CD1c-positive myeloid dendritic cell (primary cell): ENCODE data around the gene SKOR1.
A peak's percentile ranks its signal among the peaks of the same experiment; 100 is the strongest.

Experiments used
- DNase-seq: peaks from one replicate; pipeline ENCODE4 v3.0.0-alpha.2; 2016; ENCODE audit errors: extremely low spot score

The SKOR1 gene

DNA sequence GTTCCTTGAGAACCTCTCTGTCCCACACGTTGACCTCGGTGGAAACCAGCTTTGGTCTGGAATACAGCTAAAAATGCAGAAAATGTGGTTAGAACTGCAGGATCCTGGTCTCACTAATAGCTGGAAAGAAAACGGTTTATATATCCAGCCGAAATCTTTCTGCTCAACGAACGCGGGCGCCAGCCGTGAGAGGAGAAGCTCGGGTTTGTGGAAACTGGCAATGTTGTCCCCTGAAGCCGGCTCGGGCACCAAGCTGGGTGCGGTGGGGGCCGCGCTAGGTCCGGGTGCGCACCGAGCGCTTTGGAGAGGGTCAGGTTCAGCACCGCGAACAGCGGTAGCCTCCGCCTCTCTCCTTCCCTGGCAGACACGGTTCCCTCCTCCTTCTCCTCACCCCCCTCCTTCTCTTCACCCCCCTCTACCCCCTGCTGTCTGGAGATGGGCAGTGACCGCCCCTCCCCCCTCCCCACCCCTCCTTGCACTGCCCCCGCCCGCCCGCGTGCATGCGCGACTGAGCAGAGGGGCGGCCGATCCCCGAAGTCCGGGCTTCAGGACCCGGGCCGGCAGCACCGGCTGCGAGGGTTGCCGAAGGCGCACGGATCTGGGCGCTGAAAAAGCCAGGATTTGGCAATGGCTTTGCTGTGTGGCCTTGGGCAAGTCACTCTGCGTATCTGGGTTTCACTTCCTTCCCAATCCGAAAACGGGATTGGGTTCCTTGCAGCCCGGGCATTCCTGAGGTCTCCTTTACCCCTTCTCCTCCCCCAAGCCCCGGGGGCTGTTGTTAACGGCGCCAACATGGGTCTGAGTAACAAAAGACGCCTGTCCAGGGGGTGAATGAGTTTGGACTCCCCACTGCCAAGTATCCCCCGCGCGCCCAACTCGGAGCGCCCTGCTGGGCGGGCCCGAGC lies at the start of gene SKOR1:
TSS of gene SKOR1 (plus strand) at position 534 of the 905 bp plus-strand sequence. CDS start at position 628, 94 bp downstream.
- DNase-seq, result peak; percentile 66

DNA sequence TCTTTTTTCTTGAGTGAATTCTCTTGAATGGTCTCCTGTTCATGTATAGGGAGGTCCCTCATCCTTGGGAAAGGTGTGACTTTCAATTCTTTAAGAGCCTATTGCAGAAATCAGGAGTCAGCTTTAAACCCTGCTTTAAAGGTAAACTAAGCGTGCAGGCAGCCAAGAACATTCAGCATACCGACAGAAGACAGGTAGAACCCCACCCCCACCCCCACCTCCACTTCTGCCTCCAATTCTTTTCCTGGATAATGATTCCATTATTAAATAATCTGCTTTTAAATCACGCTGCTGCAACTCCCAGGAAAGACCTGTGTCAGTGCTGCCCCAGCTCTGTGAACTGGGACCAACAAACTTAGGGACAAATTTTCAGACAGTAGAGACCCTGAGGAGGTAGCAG lies 49.3 kb upstream of the SKOR1 start:
- no peak for DNase-seq

GRCh38 chr15:67776600-67776999 lies 48.7 kb upstream of the SKOR1 start:
- no peak for DNase-seq

- DNase-seq, result no peak
Measured at GRCh38 chr15:67777071-67777470, 48.2 kb upstream of the SKOR1 start.

- DNase-seq, result no peak
Measured at GRCh38 chr15:67777773-67778172, 47.5 kb upstream of the SKOR1 start.

DNA sequence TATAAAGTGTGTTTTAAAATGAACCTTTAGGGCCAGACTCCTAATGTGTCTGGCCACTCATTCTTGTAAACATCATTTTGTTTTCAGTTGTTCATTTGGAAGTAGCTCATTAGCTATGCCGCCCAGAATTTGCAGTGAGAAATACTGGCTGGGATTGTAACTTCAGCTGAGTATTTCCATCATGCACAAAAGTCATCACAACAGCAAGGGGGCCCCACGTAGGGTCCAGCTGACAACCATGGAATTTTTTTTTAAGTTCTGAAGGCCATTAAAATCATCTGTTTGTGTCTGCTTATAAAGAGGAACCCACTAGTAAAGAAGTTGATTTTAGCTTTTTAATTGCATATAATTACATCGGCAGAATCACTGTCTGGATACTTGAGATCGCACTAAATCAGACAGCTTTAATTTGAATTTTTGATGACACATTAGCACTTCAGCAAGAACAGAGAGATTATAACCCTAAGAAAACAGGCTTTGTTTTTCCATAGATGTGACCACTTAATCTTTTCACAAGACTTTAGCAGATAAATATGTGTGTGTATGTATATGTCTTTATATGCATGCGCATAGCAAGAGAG lies 46.3 kb upstream of the SKOR1 start:
- DNase-seq, result no peak

- peak; percentile 33 for DNase-seq
Measured at GRCh38 chr15:67779549-67780111, 45.7 kb upstream of the SKOR1 start.

- DNase-seq, result no peak
Measured at GRCh38 chr15:67781061-67781460, 44.2 kb upstream of the SKOR1 start.

- DNase-seq, result no peak
Measured at GRCh38 chr15:67781907-67782690, 43.2 kb upstream of the SKOR1 start.

DNA sequence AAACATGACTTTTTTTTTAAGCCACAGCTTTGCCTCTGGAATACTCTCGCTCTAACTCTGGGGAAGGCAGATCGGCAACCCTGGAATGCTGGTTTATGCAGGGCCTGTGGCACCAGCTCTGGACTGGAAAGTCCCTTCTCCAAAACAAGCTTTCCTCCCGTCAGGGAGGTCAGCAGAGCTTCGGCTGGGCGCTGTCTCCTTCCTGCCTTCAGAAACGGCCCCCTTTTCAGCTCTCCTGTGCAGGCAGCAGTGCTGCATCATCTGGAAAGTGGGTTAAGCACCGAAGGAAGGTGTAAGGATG lies 42.7 kb upstream of the SKOR1 start:
- DNase-seq, result no peak

GRCh38 chr15:67783303-67783702 lies 42.0 kb upstream of the SKOR1 start:
- DNase-seq, result peak; percentile 37

DNA sequence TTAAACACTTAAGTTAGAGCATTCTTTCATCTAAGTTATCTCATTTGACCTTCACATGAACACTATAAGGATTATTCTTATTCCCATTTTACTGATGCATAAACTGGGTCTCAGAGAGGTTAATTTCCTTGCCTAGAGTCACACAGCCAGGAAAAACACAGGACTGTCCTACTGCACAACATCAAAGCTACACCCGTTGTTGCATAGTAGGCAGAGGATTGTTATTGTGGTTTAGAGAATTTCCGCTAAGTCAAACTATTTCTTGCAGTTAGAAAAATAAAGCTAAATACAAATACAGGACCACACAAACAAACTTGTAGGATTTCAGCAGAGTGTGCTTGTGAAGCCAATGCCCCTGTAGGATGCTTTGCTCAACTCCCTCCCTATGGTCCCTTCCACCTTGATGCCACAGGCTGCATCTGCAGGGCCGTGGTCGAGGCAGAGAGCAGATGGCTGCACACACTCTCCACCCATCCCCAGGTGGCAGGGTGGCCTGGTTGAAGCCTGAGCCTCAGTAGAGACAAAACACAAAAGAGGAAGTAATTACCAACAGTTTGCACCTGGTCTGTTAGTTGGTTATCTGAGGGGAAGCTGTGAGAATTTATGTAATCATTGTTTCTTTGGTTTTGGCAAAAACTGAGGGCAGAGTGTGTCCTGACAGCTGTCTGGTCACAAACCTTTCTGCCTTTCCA lies 41.1 kb upstream of the SKOR1 start:
- no peak for DNase-seq

DNA sequence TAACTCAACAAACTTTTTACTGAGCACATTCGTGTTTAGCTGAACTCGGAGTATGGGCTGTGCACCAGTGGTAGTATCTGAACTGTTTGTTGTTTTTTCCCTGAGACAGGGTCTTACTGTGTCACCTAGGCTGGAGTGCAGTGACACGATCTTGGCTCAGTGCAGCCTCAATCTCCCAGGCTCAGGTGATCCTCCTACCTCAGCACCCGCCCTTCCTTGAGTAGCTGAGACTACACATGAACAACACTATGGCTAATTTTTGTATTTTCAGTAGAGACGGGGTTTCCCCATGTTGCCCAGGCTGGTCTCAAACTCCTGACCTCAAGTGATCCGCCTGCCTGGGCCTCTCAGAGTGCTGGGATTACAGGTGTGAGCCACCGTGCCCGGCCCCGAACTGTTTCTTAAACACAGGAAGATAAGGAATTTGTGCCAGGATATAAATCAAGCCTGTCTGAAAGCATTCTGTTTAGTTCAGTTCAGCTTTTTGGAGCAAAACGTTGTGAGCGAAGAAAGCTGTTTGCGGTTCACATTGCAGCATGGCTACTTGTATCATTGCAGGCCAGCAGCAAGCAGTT lies 40.4 kb upstream of the SKOR1 start:
- no peak for DNase-seq

DNA sequence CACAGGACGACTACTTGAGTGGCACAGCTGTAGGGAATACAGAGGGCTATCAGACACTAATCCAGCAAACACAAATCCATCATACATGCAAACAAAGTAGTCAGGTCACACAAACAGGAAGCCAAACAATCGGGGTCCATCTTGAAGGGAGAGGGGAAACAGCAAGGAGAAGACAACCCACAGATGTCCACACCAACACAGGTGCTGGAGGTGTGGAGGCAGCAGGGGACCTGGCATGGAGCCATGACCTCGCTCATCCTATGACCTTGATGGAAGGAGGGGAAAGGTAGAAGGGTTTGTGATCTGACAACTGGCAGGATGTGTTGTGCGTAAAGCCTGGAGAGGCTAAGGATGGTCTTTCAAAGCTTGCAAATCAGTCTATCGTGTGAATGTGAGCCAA lies 39.9 kb upstream of the SKOR1 start:
- DNase-seq, result no peak

DNA sequence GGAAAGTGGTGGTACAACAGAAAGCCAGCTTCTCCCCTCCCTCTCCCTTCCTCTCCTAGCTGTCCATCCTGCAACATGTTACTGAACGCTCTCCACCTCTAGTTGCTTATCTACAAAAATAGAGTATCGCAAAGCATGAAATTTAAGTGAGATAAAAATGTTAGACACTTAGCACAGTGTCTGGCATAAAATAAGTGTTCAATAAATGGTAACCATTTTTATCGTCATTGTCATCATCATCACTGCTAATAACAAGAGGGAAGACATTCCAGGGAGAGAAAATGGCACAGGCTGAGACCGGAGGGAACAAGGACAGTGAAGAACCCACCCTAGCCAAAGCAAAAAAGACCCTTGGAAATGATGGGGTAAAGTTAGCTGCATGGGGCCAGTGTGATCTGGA lies 38.7 kb upstream of the SKOR1 start:
- DNase-seq, result no peak

DNA sequence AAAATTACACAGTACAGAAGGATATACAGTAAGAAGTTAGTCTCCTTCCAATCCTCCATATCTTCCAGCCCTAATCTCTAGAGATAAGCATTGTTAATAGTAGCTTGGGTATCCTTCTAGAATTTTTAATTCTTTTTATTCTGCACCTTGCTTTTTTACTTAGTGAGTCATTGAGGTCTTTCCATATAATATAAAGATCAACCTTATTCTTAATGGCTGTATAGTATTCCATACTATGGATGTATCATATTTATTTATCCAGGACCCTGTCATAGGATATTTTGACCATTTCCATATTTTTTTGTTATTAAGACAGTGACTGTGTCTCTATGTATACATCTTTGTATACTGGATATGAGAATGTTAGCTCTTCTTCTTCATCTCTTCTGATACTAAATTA lies 36.3 kb upstream of the SKOR1 start:
- no peak for DNase-seq

GRCh38 chr15:67790610-67791319 lies 34.5 kb upstream of the SKOR1 start:
- DNase-seq, result no peak

- DNase-seq, result no peak
Measured at GRCh38 chr15:67792250-67792942, 32.9 kb upstream of the SKOR1 start.

DNA sequence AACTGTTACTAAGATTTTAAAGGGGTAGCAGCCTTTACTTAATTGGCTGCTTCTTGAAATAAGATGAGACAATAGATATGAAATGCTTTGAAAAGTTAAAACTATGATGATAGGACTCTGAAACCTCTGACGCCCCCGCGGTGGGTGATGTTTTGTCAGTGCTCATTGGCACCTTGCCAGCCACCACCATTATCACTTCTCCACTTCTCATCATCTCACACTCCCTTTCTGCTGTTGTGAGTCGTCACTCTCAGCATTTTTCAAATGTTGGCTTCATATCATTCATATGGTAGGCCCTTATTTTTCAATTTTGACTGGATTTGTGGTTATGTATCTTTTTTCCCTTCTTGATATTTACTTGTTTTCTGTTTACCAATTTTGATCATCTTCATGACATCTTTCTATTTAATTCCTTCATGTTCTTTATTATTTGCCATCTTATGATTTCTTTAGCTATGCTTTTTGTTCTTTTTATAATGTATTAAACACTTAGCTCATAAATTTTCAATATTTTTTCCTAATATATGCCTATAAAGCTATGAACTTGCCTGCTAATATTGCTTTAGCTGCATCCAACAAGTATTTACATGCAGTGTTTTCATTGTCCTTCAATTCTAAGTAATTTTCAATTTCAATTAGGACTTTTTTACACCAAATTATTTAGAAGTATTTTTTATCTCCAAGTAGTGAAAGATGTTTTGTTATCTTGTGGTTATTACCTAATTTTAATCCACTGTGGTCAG lies 30.3 kb upstream of the SKOR1 start:
- no peak for DNase-seq
